ENCODE results near the gene PHF2. TPM values are rescaled to one million over a fixed set of nuclear protein-coding genes. Genes with fewer than 3 reads are reported as not detected.

The PHF2 gene
- total RNA-seq, 1 experiment from 2014 or later: 26.3 TPM

- no TSS peak for BruUV-seq (replicated peaks)
- H3K79me2 ChIP-seq (ENCODE audit: low read depth): peaks cover 40% of the 10 kb centered on the region
- no peak overlapping the region for H3K27ac ChIP-seq
- no peaks in the 10 kb centered on the region for H3K9me2 ChIP-seq (ENCODE audit: insufficient read depth)
- ChIA-PET POLR2A (ENCODE audit: unreplicated experiment) (no interaction called here), CTCF (no interaction called here)
- H4K20me1 ChIP-seq (ENCODE audit: insufficient read depth): no peaks in the 10 kb centered on the region; the same call in none of the 2 replicates
- no peaks in the 10 kb centered on the region for H3F3A ChIP-seq (ENCODE audit: insufficient read depth, low read depth)
- intact Hi-C loops (cut with micrococcal nuclease; ENCODE audit: unreplicated experiment): no loop called here
- no peaks in the 10 kb centered on the region for H3K36me3 ChIP-seq (ENCODE audit: low read depth)
- H3K4me2 ChIP-seq: no peak overlapping the region
- H3K4me1 ChIP-seq (replicated peaks; ENCODE audit: insufficient read depth): no peaks in the 10 kb centered on the region
- TF ChIP-seq CTCF (conservative IDR thresholded peaks at IDR 0.05): no peak
- no peak for TF ChIP-seq EZH2 (IDR thresholded peaks at IDR 0.05; ENCODE audit: low read depth)
- no peak overlapping the region for H3K4me3 ChIP-seq
- DNase-seq: no peak
- H3K27me3 ChIP-seq (ENCODE audit: insufficient read depth, low read depth): no peaks in the 10 kb centered on the region
- no peaks in the 10 kb centered on the region for H3K9me3 ChIP-seq (ENCODE audit: insufficient read depth, low read depth)
- H2AFZ ChIP-seq: no peak overlapping the region
These were observed 10.1 kb downstream of the PHF2 start for GRCh38 chr9:93586290-93587057.

GRCh38 chr9:93587284-93587650, 10.9 kb downstream of the PHF2 start:
- H3K4me2 ChIP-seq: no peak overlapping the region
- no peaks in the 10 kb centered on the region for H3K9me2 ChIP-seq (ENCODE audit: insufficient read depth)
- H3K9me3 ChIP-seq (ENCODE audit: insufficient read depth, low read depth): no peaks in the 10 kb centered on the region
- H3K4me3 ChIP-seq: no peak overlapping the region
- no peaks in the 10 kb centered on the region; the same call in none of the 2 replicates for H4K20me1 ChIP-seq (ENCODE audit: insufficient read depth)
- H3K4me1 ChIP-seq (replicated peaks; ENCODE audit: insufficient read depth): no peaks in the 10 kb centered on the region
- no peaks in the 10 kb centered on the region for H3F3A ChIP-seq (ENCODE audit: insufficient read depth, low read depth)
- CTCF ChIA-PET: interaction anchor here (0.7 kb wide), 1 partner anchor 281 kb away, joined by 6 read pairs; no protein-coding TSS in a partner anchor
- no peak for TF ChIP-seq EZH2 (IDR thresholded peaks at IDR 0.05; ENCODE audit: low read depth)
- no peak for TF ChIP-seq CTCF (conservative IDR thresholded peaks at IDR 0.05)
- H3K27me3 ChIP-seq (ENCODE audit: insufficient read depth, low read depth): no peaks in the 10 kb centered on the region
- POLR2A ChIA-PET (ENCODE audit: unreplicated experiment): no interaction called here
- H3K36me3 ChIP-seq (ENCODE audit: low read depth): no peaks in the 10 kb centered on the region
- BruUV-seq (replicated peaks): no TSS peak
- no peak for DNase-seq
- H3K27ac ChIP-seq: no peak overlapping the region
- no peak overlapping the region for H2AFZ ChIP-seq
- intact Hi-C loops (cut with micrococcal nuclease; ENCODE audit: unreplicated experiment): no loop called here
- H3K79me2 ChIP-seq (ENCODE audit: low read depth): peaks cover 34% of the 10 kb centered on the region

- Histone ChIP-seq H3K79me2 (ENCODE audit: low read depth) (peaks cover 30% of the 10 kb centered on the region), H3K9me3 (ENCODE audit: insufficient read depth, low read depth) (no peaks in the 10 kb centered on the region), H3K27ac (no peak overlapping the region), H3K4me1 (replicated peaks; ENCODE audit: insufficient read depth) (no peaks in the 10 kb centered on the region), H3K27me3 (ENCODE audit: insufficient read depth, low read depth) (no peaks in the 10 kb centered on the region), H3F3A (ENCODE audit: insufficient read depth, low read depth) (no peaks in the 10 kb centered on the region), H3K4me3 (no peak overlapping the region), H4K20me1 (ENCODE audit: insufficient read depth) (no peaks in the 10 kb centered on the region; the same call in none of the 2 replicates), H3K9me2 (ENCODE audit: insufficient read depth) (no peaks in the 10 kb centered on the region), H3K4me2 (no peak overlapping the region), H2AFZ (no peak overlapping the region), H3K36me3 (ENCODE audit: low read depth) (no peaks in the 10 kb centered on the region)
- intact Hi-C loops (cut with micrococcal nuclease; ENCODE audit: unreplicated experiment): no loop called here
- no peak for DNase-seq
- no TSS peak for BruUV-seq (replicated peaks)
- POLR2A ChIA-PET (ENCODE audit: unreplicated experiment): interaction anchor here (0.5 kb wide), 1 partner anchor 396 kb away, joined by 3 read pairs; no protein-coding TSS in a partner anchor
- CTCF ChIA-PET: interaction anchor here (0.7 kb wide), 1 partner anchor 281 kb away, joined by 6 read pairs; no protein-coding TSS in a partner anchor
- no peak; the same call in 1 of the 2 replicates for TF ChIP-seq CTCF (conservative IDR thresholded peaks at IDR 0.05)
- no peak for TF ChIP-seq EZH2 (IDR thresholded peaks at IDR 0.05; ENCODE audit: low read depth)
These were observed 11.4 kb downstream of the PHF2 start for GRCh38 chr9:93587651-93588347.
